H9 (cell line): ENCODE results near the gene MTG2. TPM values are rescaled to one million over a fixed set of nuclear protein-coding genes. Genes with fewer than 3 reads are reported as not detected.
A peak's percentile ranks its signal among the peaks of the same experiment; 100 is the strongest.

Experiments
- DNase-seq: peaks from one replicate; pipeline ENCODE4 v3.0.0-alpha.2; 2017
- H2AFZ ChIP-seq: one replicate; pipeline ENCODE4 v1.6.1; 2013; ENCODE audit warnings: mild to moderate bottlenecking, low read length, control low read depth, moderate library complexity
- H2AK5ac ChIP-seq: 2 replicates; pipeline ENCODE4 v1.6.1; 2013; ENCODE audit warnings: low read length, control low read depth, mixed read lengths; ENCODE audit not compliant: insufficient read length
- H2BK120ac ChIP-seq: one replicate; pipeline ENCODE4 v1.6.1; 2013; ENCODE audit warnings: low read depth, mild to moderate bottlenecking, low read length, control low read depth, inconsistent platforms; ENCODE audit not compliant: poor library complexity, severe bottlenecking
- H2BK12ac ChIP-seq: 2 replicates; pipeline ENCODE4 v1.6.1; 2013; ENCODE audit warnings: low read length, control low read depth, mixed read lengths, low read depth; ENCODE audit not compliant: insufficient read length
- H2BK15ac ChIP-seq: 2 replicates; pipeline ENCODE4 v1.6.1; 2013; ENCODE audit warnings: low read depth, low read length, control low read depth
- H2BK20ac ChIP-seq: one replicate; pipeline ENCODE4 v1.6.1; 2013; ENCODE audit warnings: low read depth, mild to moderate bottlenecking, low read length, control low read depth, inconsistent platforms; ENCODE audit not compliant: poor library complexity, severe bottlenecking
- H2BK5ac ChIP-seq: 2 replicates; pipeline ENCODE4 v1.6.1; 2013; ENCODE audit warnings: low read length, control low read depth, mixed read lengths; ENCODE audit not compliant: insufficient read length
- H3K14ac ChIP-seq: 2 replicates; pipeline ENCODE4 v1.6.1; 2013; ENCODE audit warnings: low read length, control low read depth; ENCODE audit not compliant: insufficient read depth
- H3K18ac ChIP-seq: 2 replicates; pipeline ENCODE4 v1.6.1; 2013; ENCODE audit warnings: low read depth, mild to moderate bottlenecking, mixed read lengths, low read length, control low read depth; ENCODE audit not compliant: insufficient read length
- H3K23ac ChIP-seq: 2 replicates; pipeline ENCODE4 v1.6.1; 2013; ENCODE audit warnings: low read length, control low read depth, mixed read lengths, low read depth; ENCODE audit not compliant: insufficient read length
- H3K23me2 ChIP-seq: 2 replicates; pipeline ENCODE4 v1.6.1; 2013; ENCODE audit warnings: low read depth, mild to moderate bottlenecking, mixed read lengths, low read length, control low read depth; ENCODE audit not compliant: insufficient read length, poor library complexity, severe bottlenecking
- H3K27ac ChIP-seq: 2 replicates; pipeline ENCODE4 v1.5.1; 2013; ENCODE audit warnings: low read length, control low read depth, mixed read lengths, low read depth; ENCODE audit not compliant: insufficient read length
- H3K27me3 ChIP-seq: 2 replicates; pipeline ENCODE4 v1.6.1; 2013; ENCODE audit warnings: low read length, control low read depth, inconsistent platforms; ENCODE audit not compliant: insufficient read depth
- H3K4ac ChIP-seq: 2 replicates; pipeline ENCODE4 v1.6.1; 2013; ENCODE audit warnings: low read depth, mild to moderate bottlenecking, control low read depth, inconsistent platforms, low read length, moderate library complexity
- H3K4me1 ChIP-seq: 2 replicates; pipeline ENCODE4 v1.6.1; 2013; ENCODE audit warnings: low read length, control low read depth, inconsistent platforms; ENCODE audit not compliant: insufficient read depth
- H3K4me2 ChIP-seq: 2 replicates; pipeline ENCODE4 v1.6.1; 2013; ENCODE audit warnings: low read length, control low read depth, mixed read lengths; ENCODE audit not compliant: insufficient read length, insufficient read depth
- H3K56ac ChIP-seq: 2 replicates; pipeline ENCODE4 v1.6.1; 2013; ENCODE audit warnings: low read depth, mild to moderate bottlenecking, mixed read lengths, low read length, control low read depth; ENCODE audit not compliant: insufficient read length
- H3K79me1 ChIP-seq: 2 replicates; pipeline ENCODE4 v1.6.1; 2013; ENCODE audit warnings: low read depth, mild to moderate bottlenecking, moderate library complexity, low read length, control low read depth, inconsistent platforms; ENCODE audit not compliant: insufficient read depth, poor library complexity, severe bottlenecking
- H3K79me2 ChIP-seq: 2 replicates; pipeline ENCODE4 v1.6.1; 2013; ENCODE audit warnings: low read length, control low read depth, inconsistent platforms; ENCODE audit not compliant: insufficient read depth
- H3K9ac ChIP-seq: 2 replicates; pipeline ENCODE4 v1.6.1; 2013; ENCODE audit warnings: low read length, control low read depth, mixed read lengths; ENCODE audit not compliant: insufficient read length; ENCODE audit errors: extremely low read depth
- H3K9me3 ChIP-seq: one replicate; pipeline ENCODE4 v1.6.1; 2013; ENCODE audit warnings: low read depth, low read length, inconsistent platforms; ENCODE audit not compliant: control insufficient read depth
- H3T11ph ChIP-seq: one replicate; pipeline ENCODE4 v1.6.1; 2013; ENCODE audit warnings: mild to moderate bottlenecking, low read length, control low read depth, inconsistent platforms
- H4K20me1 ChIP-seq: one replicate; pipeline ENCODE4 v1.6.1; 2013; ENCODE audit not compliant: control insufficient read depth, insufficient read length, insufficient read depth
- H4K5ac ChIP-seq: 2 replicates; pipeline ENCODE4 v1.6.1; 2013; ENCODE audit warnings: low read depth, mild to moderate bottlenecking, mixed read lengths, low read length, control low read depth; ENCODE audit not compliant: insufficient read length
- H4K8ac ChIP-seq: replicated peaks from 2 replicates; pipeline ENCODE4 v1.6.1; 2013; ENCODE audit warnings: low read length, control low read depth, mixed read lengths, low read depth; ENCODE audit not compliant: insufficient read length
- H4K91ac ChIP-seq: 2 replicates; pipeline ENCODE4 v1.6.1; 2013; ENCODE audit warnings: low read depth, mild to moderate bottlenecking, moderate library complexity, mixed read lengths, low read length, control low read depth; ENCODE audit not compliant: insufficient read length
- H3K27ac Mint-ChIP-seq, 3 experiments: 2 replicates in 2 of 3; 3 replicates in 1 of 3; pipeline ENCODE4 v1.8.0; 2020 to 2021; ENCODE audit warnings: mixed read lengths in 3 of 3, mild to moderate bottlenecking in 1 of 3, moderate library complexity in 1 of 3
- H3K27me3 Mint-ChIP-seq: 2 replicates; pipeline ENCODE4 v1.8.0; 2021; ENCODE audit warnings: low read depth, mild to moderate bottlenecking, moderate library complexity, mixed read lengths
- H3K36me3 Mint-ChIP-seq, 3 experiments: 2 replicates in 2 of 3; 3 replicates in 1 of 3; pipeline ENCODE4 v1.8.0; 2020 to 2021; ENCODE audit warnings: low read depth in 3 of 3, mixed read lengths in 3 of 3; ENCODE audit not compliant: insufficient read depth in 1 of 3
- H3K4me1 Mint-ChIP-seq, 2 experiments: 2 replicates each; pipeline ENCODE4 v1.8.0; 2020; ENCODE audit warnings: mixed read lengths in 2 of 2
- H3K4me3 Mint-ChIP-seq, 2 experiments: 2 replicates in 1 of 2; 3 replicates in 1 of 2; pipeline ENCODE4 v1.8.0; 2020 to 2021; ENCODE audit warnings: mild to moderate bottlenecking in 2 of 2, mixed read lengths in 2 of 2, moderate library complexity in 1 of 2
- H3K9me3 Mint-ChIP-seq, 2 experiments: 2 replicates in 1 of 2; 3 replicates in 1 of 2; pipeline ENCODE4 v1.8.0; 2020; ENCODE audit warnings: mild to moderate bottlenecking in 2 of 2, mixed read lengths in 2 of 2, moderate library complexity in 1 of 2
- CTCF ChIP-seq: fragments of 200-600 bp; sonication (generic); conservative IDR thresholded peaks from 3 replicates; pipeline ENCODE4 v1.8.0; 2021; ENCODE audit warnings: antibody characterized with exemption, mild to moderate bottlenecking
- WGBS: extraction: QIAGEN DNeasy Blood & Tissue Kit; methylation state at CpG from one replicate; pipeline ENCODE4 v1.1.7; 2013; ENCODE audit warnings: missing lambda C conversion rate, low lambda C conversion rate, mixed read lengths; ENCODE audit not compliant: insufficient read length; ENCODE audit errors: extremely low coverage; 5-methylcytosine and 5-hydroxymethylcytosine counted together
- total RNA-seq: library from RNA; stranded (reverse); gene quantifications from 2 replicates; pipeline ENCODE4 v1.2.1, GENCODE V29; 2021

The MTG2 gene
- total RNA-seq, 1 experiment from 2014 or later: 25.1 TPM

GRCh38 chr20:62174021-62174804, 8.6 kb upstream of the MTG2 start:
- Histone ChIP-seq H2BK120ac (no peak overlapping the region), H2AFZ (no peak overlapping the region), H4K91ac (no peak overlapping the region), H3K4me2 (no peak overlapping the region), H3K23ac (no peak overlapping the region), H3K9ac (no peak overlapping the region), H3K14ac (no peak overlapping the region), H3T11ph (no peak overlapping the region), H2BK12ac (no peak overlapping the region), H2BK20ac (no peak overlapping the region), H4K5ac (no peak overlapping the region), H2AK5ac (no peak overlapping the region), H3K23me2 (no peaks in the 10 kb centered on the region), H3K9me3 (no peaks in the 10 kb centered on the region), H3K27me3 (no peaks in the 10 kb centered on the region), H3K56ac (no peak overlapping the region), H3K4me1 (no peaks in the 10 kb centered on the region), H2BK15ac (no peak overlapping the region), H2BK5ac (no peak overlapping the region), H3K79me1 (no peaks in the 10 kb centered on the region), H3K4ac (no peak overlapping the region), H3K79me2 (no peaks in the 10 kb centered on the region), H4K8ac (no peak overlapping the region), H3K18ac (no peak overlapping the region), H3K27ac (no peak overlapping the region), H4K20me1 (no peaks in the 10 kb centered on the region)
- no peak for DNase-seq
- Mint-ChIP-seq H3K27me3 (no peaks in the 10 kb centered on the region; the same call in 1 of the 2 replicates), H3K36me3 (peaks cover 9 to 40% (median 26%) of the 10 kb centered on the region in 3 experiments), H3K4me1 (no peaks in the 10 kb centered on the region), H3K27ac (peak overlapping the region in 1 of 3 experiments; percentile 76; a peak in 2 of 7 replicates), H3K9me3 (no peaks in the 10 kb centered on the region), H3K4me3 (no peak overlapping the region)
- no peak for TF ChIP-seq CTCF
- WGBS: 100% methylated on average over 1 of the region's 28 CpGs
